GM12801 (cell line): Measurements from ENCODE around the gene ENPP1.

Experiments used
- CTCF ChIP-seq: IDR thresholded peaks from one replicate; pipeline ENCODE4 v1.5.1; 2011; ENCODE audit warnings: control low read depth; ENCODE audit not compliant: insufficient read length; ENCODE audit errors: extremely low read depth

Gene ENPP1

GRCh38 chr6:131803007-131803769, 4.6 kb upstream of the ENPP1 start:
- TF ChIP-seq CTCF = no peak

GRCh38 chr6:131804131-131804530, 3.7 kb upstream of the ENPP1 start:
- no peak for TF ChIP-seq CTCF

GRCh38 chr6:131807321-131807643, 538 bp upstream of the ENPP1 start:
- TF ChIP-seq CTCF = no peak

GRCh38 chr6:131808460-131809269, 845 bp downstream of the ENPP1 start:
- TF ChIP-seq CTCF = no peak

- TF ChIP-seq CTCF = no peak
Observed at GRCh38 chr6:131811500-131811899, 3.7 kb downstream of the ENPP1 start.

- no peak for TF ChIP-seq CTCF
Observed at GRCh38 chr6:131813991-131814390, 6.2 kb downstream of the ENPP1 start.

- no peak for TF ChIP-seq CTCF
Observed at GRCh38 chr6:131816869-131817268, 9.0 kb downstream of the ENPP1 start.
